Omental fat pad (tissue), 4 donors: ENCODE data around the gene AGXT. TPM values are rescaled to one million over a fixed set of nuclear protein-coding genes. Genes with fewer than 3 reads are reported as not detected.

Experiments
- ATAC-seq: fragments of 150-250 bp; one replicate; pipeline ENCODE4 v1.9.1; 2016; ENCODE audit warnings: mild to moderate bottlenecking, moderate library complexity; ENCODE audit not compliant: low FRiP score
- DNase-seq: peaks from one replicate; pipeline ENCODE4 v3.0.0-alpha.2; 2019; ENCODE audit warnings: low spot score
- CTCF ChIP-seq, 3 donors: fragments of 450-650 bp; IDR thresholded peaks; one replicate each; pipeline ENCODE4 v1.5.1; 2016 to 2017; ENCODE audit warnings: antibody characterized with exemption in 3 of 3, mild to moderate bottlenecking in 3 of 3, moderate library complexity in 2 of 3
- total RNA-seq, 4 donors: library from RNA; depleted of rRNA; stranded (reverse); fragments of >200 nt; gene quantifications; one replicate each; pipeline ENCODE4 v1.1.0, GENCODE V29; 2016

AGXT gene
- total RNA-seq, 4 donors from 2014 or later = 0.56 to 1.4 TPM; not detected in 2

GRCh38 chr2:240888890-240889573 lies 20.4 kb downstream of the AGXT start:
- no peak for TF ChIP-seq CTCF (IDR thresholded peaks at IDR 0.05)
- ATAC-seq (no peak), DNase-seq (no peak)

GRCh38 chr2:240889601-240890560 lies 21.3 kb downstream of the AGXT start:
- ATAC-seq (no peak), DNase-seq (no peak)
- no peak for TF ChIP-seq CTCF (IDR thresholded peaks at IDR 0.05)

GRCh38 chr2:240890691-240891090 lies 22.1 kb downstream of the AGXT start:
- ATAC-seq (no peak), DNase-seq (no peak)
- TF ChIP-seq CTCF (IDR thresholded peaks at IDR 0.05) = no peak

GRCh38 chr2:240891492-240892340 lies 23.1 kb downstream of the AGXT start:
- ATAC-seq (no peak), DNase-seq (no peak)
- TF ChIP-seq CTCF (IDR thresholded peaks at IDR 0.05) = no peak

GRCh38 chr2:240892356-240892755 lies 23.7 kb downstream of the AGXT start:
- DNase-seq = no peak
- no peak for TF ChIP-seq CTCF (IDR thresholded peaks at IDR 0.05)
- no peak for ATAC-seq

GRCh38 chr2:240892925-240893324 lies 24.3 kb downstream of the AGXT start:
- ATAC-seq (peak; percentile 7), DNase-seq (no peak)
- no peak for TF ChIP-seq CTCF (IDR thresholded peaks at IDR 0.05)
